HG02678 (cell line): ENCODE measurements around the gene ZSCAN21.

Experiments
- ATAC-seq: cut with Tn5 transposase; IDR thresholded peaks from one replicate; pipeline ENCODE4 v1.9.1; 2021; ENCODE audit warnings: mild to moderate bottlenecking, moderate library complexity; ENCODE audit not compliant: unreplicated experiment

The ZSCAN21 gene

DNA sequence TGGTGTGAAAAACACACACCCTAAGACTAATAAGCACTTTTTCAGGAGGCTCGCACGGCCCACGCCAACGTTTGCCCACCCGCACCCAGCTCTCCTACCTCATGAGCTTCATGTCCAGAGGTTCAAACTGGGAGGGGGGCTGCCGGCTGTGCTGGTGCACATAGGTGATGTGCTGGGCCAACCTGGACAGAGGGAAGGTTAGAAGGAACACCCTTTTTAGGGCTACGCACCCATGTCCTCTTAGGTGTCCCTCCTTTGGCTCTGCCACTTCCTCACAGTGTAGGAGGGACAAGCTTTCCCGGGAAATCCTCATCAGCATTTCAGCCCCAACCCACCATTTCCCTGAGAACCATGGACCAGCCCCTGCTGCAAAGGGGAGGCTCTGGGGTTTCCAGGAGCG lies 45.7 kb downstream of the ZSCAN21 start:
- ATAC-seq: no peak

GRCh38 chr7:100095704-100096103 lies 46.1 kb downstream of the ZSCAN21 start:
- ATAC-seq: no peak

- ATAC-seq: no peak
Measured at GRCh38 chr7:100098913-100099312, 49.3 kb downstream of the ZSCAN21 start.

GRCh38 chr7:100099452-100099851 lies 49.9 kb downstream of the ZSCAN21 start:
- no peak for ATAC-seq

- ATAC-seq: peak; percentile 64
Measured at GRCh38 chr7:100100420-100101015, 50.9 kb downstream of the ZSCAN21 start.

- ATAC-seq: peak; percentile 85
Measured at GRCh38 chr7:100101016-100101862, 51.7 kb downstream of the ZSCAN21 start, which contains the start of the genes AP4M1 and MCM7. Gene AP4M1 (plus strand): TSS chr7:100101643. CDS start chr7:100101715, 72 bp downstream. Gene MCM7 (minus strand): TSS chr7:100101397. CDS start chr7:100101294, 103 bp downstream.

DNA sequence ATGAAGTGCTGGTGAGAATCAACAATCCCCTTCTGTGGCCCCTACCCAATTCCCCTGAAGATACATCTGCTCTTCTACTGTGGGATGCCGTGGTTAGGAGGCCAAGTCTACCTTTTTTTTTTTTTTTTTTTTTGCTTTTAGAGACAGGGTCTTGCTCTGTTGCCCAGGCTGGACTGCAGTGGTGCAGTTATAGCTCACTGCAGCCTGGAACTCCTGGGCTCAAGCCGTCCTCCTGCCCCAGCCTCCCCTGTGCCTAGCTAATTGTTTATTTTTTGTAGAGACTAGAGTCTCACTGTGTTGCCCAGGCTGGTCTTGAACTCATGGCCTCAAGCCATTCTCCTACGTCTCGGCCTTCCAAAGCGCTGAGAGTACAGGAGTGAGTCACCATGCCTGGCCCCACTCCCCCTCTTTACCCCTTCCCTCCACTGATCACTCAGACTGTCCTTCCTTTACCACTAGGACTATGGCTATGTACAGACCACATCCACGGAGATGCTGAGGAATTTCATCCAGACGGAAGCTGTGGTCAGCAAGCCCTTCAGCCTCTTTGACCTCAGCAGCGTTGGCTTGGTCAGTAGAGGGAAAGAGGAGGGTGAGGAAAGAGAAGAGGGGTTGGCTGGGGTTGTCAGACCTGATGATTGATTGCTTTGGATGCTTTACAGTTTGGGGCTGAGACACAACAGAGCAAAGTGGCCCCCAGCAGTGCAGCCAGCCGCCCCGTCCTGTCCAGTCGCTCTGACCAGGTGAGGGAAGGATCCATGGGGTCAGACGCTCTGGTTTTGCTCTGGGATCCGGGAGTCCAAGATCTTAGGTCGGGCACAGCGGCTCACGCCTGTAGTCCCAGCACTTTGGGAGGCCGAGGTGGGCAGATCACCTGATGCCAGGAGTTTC lies 53.6 kb downstream of the ZSCAN21 start:
- ATAC-seq: no peak

DNA sequence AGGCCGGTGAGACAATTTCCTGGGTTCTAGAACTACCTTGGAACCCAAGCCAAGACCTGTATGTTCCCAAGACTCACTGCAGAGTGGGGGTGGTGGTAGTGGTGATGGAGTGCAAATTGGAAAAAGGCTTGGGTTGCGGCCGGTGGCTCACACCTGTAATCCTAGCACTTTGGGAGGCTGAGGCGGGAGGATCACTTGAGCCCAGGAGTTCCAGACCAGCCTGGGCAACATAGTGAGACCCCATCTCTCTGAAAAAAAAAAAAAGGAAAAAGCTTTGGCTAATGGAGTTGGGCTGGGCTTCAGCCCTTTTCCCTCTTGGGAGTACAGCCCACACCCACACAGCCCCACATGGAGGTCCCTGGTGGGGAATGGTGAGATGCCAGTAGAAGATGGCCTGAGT lies 56.0 kb downstream of the ZSCAN21 start:
- no peak for ATAC-seq

DNA sequence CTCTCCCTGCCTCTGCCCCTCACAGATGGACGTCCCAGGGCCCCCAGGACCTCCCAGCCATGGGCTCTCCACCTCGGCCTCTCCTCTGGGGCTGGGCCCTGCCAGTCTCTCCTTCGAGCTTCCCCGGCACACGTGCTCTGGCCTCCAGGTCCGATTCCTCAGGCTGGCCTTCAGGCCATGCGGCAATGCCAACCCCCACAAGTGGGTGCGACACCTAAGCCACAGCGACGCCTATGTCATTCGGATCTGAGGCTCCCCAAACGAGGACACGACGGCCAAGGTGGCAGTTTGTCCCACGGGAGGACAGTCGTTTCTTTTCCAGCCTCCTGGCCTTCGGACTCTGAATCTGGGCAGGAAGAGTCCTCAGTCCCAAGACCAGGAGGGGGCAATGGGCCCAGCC lies 57.1 kb downstream of the ZSCAN21 start:
- no peak for ATAC-seq

DNA sequence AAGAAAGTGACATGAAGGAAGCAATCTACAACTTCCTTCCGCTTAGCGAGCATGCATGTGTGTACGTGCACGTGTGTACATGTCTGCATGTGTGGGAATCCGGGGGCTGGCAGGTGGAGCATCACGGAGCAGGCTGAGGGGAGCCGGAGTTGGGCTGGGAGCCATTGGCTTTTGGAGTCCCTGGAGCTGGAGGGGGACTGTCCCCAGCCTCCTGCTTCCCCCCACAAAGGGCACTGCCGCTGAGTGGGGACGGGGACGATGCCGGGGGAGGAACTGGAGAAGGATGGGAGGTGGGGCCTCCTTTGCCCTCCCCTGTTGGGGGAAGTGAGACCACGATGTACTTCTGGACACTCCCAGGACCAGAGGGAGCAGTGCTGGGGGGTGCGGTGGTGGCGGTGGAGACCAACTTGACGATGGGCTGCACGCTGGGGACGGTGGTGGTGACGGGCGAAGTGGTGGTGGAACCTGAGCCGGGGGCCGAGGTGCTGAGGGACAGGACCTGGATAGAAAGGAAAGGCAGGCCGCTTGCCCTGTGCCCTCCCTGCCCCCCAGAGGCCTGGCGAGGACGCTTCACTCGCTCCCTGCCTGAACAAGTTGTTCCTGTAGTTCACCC lies 57.7 kb downstream of the ZSCAN21 start:
- no peak for ATAC-seq

GRCh38 chr7:100107890-100108289 lies 58.3 kb downstream of the ZSCAN21 start:
- no peak for ATAC-seq

DNA sequence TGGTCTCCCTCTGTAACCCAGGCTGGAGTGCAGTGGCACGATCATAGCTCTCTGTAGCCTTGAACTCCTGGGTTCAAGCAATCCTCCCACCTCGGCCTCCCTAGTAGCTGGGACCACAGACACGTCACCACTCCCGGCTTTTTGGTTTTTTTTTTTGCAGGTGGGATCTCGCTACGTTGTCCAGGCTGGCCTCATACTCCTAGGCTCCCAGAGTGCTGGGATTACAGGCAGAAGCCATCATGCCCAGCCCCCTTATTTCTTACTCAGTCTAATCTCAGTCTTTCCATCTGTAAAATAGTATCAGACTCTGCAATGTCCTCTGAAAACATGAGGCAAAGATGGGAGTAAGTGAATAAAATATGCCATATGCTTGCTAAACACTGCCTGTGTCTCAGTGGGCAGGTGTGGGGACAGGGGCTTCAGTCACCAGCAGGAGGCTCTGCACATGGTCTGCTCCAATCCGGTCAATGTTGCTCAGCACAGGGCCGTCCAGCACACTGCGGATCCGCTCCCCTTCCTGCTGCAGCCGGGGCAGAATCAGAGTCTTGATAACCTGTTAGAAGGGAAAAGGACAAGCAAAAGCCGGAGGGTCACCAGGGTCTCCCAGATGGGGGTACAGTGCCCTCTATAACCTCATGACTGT lies 60.1 kb downstream of the ZSCAN21 start:
- no peak for ATAC-seq

DNA sequence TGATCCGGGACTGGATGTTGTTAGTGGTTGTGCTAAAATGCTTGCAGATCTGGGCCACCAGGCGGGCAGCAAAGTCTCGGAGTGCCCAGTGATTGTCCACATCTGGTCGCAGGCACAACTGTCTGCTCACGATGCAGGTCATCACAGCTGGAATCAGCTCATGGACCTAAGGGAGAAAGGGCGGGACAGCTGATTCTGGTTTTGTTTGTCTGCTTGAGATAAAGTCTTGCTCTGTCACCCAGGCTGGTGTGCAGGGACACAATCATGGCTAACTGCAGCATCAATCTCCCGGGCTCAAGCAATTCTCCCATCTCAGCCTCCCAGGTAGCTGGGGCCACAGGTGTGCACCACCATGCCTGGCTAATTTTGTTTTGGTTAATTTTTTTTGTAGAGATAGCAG lies 61.6 kb downstream of the ZSCAN21 start:
- no peak for ATAC-seq

- ATAC-seq: no peak
Measured at GRCh38 chr7:100111914-100112313, 62.3 kb downstream of the ZSCAN21 start.
